Measurements from ENCODE around the gene FAN1. TPM values are rescaled to one million over a fixed set of nuclear protein-coding genes. Genes with fewer than 3 reads are reported as not detected.
A peak's percentile ranks its signal among the peaks of the same experiment; 100 is the strongest.

The FAN1 gene
- total RNA-seq, 4 donors from 2014 or later = 8.2 to 22.3 (median 18.2) TPM

DNA sequence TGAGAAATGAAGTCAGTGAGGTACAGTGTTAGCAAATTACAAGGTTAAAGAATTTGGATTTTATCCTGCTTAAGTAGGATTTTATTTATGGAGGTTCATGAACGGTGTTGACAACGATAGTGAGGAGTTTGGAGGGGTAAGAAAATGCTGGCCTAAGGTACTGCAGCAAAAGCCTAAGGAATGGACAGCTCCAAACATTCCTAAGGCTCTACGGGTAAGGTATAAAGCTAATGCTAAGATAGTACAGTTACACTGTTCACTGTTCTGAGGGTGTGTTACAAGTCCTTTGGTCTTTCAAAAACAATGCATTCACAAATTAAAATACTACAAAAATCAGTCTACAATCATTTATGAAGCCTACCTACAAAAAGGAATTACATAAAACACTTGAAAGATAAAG is 80.4 kb downstream of the FAN1 start:
- Histone ChIP-seq H3K4me1 (peaks cover 5 to 49% (median 13%) of the 10 kb centered on the region in 4 donors), H3K4me3 (no peak overlapping the region), H3K9me3 (no peaks in the 10 kb centered on the region), H3K27ac (no peak overlapping the region), H3K36me3 (peaks cover 0 to 35% (median 0%) of the 10 kb centered on the region in 3 donors), H3K27me3 (no peaks in the 10 kb centered on the region)
- no peak for TF ChIP-seq CTCF (IDR thresholded peaks at IDR 0.05)
- no peak for DNase-seq

DNA sequence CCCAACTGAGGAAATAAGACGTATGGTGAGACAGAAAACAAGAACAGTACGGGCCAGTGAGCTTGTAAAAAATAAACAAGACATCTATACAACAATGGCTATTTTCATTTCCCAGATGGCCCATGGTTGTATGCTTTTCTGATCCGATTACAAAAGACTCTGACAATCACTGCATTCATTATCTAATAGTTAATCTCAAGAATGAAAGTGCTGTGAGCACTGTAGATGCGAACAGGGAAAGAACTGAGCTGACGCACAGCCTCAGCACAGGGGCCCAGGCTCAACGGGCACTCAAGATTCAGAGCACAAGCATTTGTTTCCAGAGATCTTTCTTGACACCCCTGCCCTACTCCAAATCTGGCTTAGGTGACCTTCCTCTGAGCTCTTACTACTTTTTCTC is 80.8 kb downstream of the FAN1 start:
- peaks cover 5 to 48% (median 13%) of the 10 kb centered on the region in 4 donors for H3K4me1 ChIP-seq
- no peaks in the 10 kb centered on the region for H3K9me3 ChIP-seq
- DNase-seq = no peak
- no peak overlapping the region for H3K4me3 ChIP-seq
- no peaks in the 10 kb centered on the region for H3K27me3 ChIP-seq
- no peak for TF ChIP-seq CTCF (IDR thresholded peaks at IDR 0.05)
- no peak for TF ChIP-seq POLR2A (IDR thresholded peaks at IDR 0.05)
- peak overlapping the region in 3 of 4 donors; percentile 20 to 59 (median 27) for H3K27ac ChIP-seq
- peaks cover 0 to 31% (median 0%) of the 10 kb centered on the region in 3 donors for H3K36me3 ChIP-seq

- no peaks in the 10 kb centered on the region for H3K9me3 ChIP-seq
- TF ChIP-seq POLR2A (IDR thresholded peaks at IDR 0.05) = no peak
- TF ChIP-seq CTCF (IDR thresholded peaks at IDR 0.05) = no peak
- no peak for DNase-seq
- H3K36me3 ChIP-seq = peaks cover 0 to 25% (median 0%) of the 10 kb centered on the region in 3 donors
- peaks cover 5 to 49% (median 12%) of the 10 kb centered on the region in 4 donors for H3K4me1 ChIP-seq
- H3K27ac ChIP-seq = peak overlapping the region in 3 of 4 donors; percentile 20 to 59 (median 27)
- H3K27me3 ChIP-seq = no peaks in the 10 kb centered on the region
- no peak overlapping the region for H3K4me3 ChIP-seq
Measured at GRCh38 chr15:30985081-30985531, 81.4 kb downstream of the FAN1 start.

GRCh38 chr15:30990036-30990435 is 86.3 kb downstream of the FAN1 start:
- DNase-seq = no peak
- peaks cover 0 to 9% (median 0%) of the 10 kb centered on the region in 3 donors for H3K36me3 ChIP-seq
- peaks cover 4 to 45% (median 6%) of the 10 kb centered on the region in 4 donors for H3K4me1 ChIP-seq
- peak in 2 of 6 experiments; percentile 19 to 36 for TF ChIP-seq CTCF (IDR thresholded peaks at IDR 0.05)
- peak in 1 of 2 donors; percentile 17 for TF ChIP-seq POLR2A (IDR thresholded peaks at IDR 0.05)
- H3K9me3 ChIP-seq = no peaks in the 10 kb centered on the region
- H3K27me3 ChIP-seq = no peaks in the 10 kb centered on the region
- H3K4me3 ChIP-seq = peak overlapping the region in 3 of 4 donors; percentile 96 to 98 (median 97)
- peak overlapping the region in 3 of 4 donors; percentile 98 to 99 (median 98) for H3K27ac ChIP-seq

DNA sequence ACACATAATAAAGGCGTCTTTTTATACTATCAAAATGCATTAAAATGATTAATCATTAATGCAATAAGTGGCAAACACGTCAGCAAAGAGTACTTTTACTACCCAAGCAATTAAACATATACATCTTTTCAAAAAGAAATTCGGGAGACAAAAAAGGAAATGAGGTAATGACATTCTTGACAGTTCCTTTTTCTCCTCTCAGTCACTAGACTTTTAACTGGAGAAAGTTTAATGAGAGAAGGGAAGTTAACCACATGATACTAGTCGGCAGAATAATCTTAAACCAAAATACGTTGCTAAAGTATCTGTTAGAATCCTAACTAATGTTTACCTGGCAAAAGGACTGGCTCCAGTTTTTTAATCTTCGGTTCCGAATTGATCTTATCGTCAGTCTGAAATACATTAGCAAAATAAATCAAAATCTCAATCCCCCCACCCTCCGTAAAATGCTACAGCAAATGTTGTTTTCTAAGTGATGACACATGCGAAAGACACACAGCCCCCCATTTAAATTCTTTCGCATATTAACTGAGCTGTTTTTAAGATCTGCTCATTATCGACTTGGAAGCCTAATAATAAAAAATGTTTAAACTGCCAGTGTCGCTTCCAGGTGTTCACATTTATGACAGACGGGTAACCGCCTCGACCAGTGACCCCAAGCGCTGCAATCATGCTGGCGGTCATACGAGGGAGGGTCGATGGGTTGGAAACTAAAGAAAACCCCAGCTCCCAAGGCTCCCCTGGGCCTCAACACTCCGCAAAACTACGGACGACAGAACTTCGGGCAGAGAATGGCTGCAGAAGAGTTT is 86.9 kb downstream of the FAN1 start:
- peaks cover 0 to 38% (median 2%) of the 10 kb centered on the region in 4 donors for H3K4me1 ChIP-seq
- DNase-seq = no peak
- peak overlapping the region; percentile 88 to 99 (median 98) for H3K27ac ChIP-seq
- H3K4me3 ChIP-seq = peak overlapping the region; percentile 95 to 98 (median 96)
- peaks cover 0 to 5% (median 0%) of the 10 kb centered on the region in 3 donors for H3K36me3 ChIP-seq
- no peaks in the 10 kb centered on the region for H3K9me3 ChIP-seq
- H3K27me3 ChIP-seq = no peaks in the 10 kb centered on the region
- TF ChIP-seq CTCF (IDR thresholded peaks at IDR 0.05) (no peak), POLR2A (IDR thresholded peaks at IDR 0.05) (no peak)
